Omental fat pad (tissue), 4 donors: ENCODE measurements around the gene RCAN2. TPM values are rescaled to one million over a fixed set of nuclear protein-coding genes. Genes with fewer than 3 reads are reported as not detected.
A peak's percentile ranks its signal among the peaks of the same experiment; 100 is the strongest.

Experiments
- ATAC-seq: fragments of 150-250 bp; one replicate; pipeline ENCODE4 v1.9.1; 2016; ENCODE audit warnings: mild to moderate bottlenecking, moderate library complexity; ENCODE audit not compliant: low FRiP score
- DNase-seq: peaks from one replicate; pipeline ENCODE4 v3.0.0-alpha.2; 2019; ENCODE audit warnings: low spot score
- CTCF ChIP-seq, 3 donors: fragments of 450-650 bp; IDR thresholded peaks; one replicate each; pipeline ENCODE4 v1.5.1; 2016 to 2017; ENCODE audit warnings: antibody characterized with exemption in 3 of 3, mild to moderate bottlenecking in 3 of 3, moderate library complexity in 2 of 3
- total RNA-seq, 4 donors: library from RNA; depleted of rRNA; stranded (reverse); fragments of >200 nt; gene quantifications; one replicate each; pipeline ENCODE4 v1.1.0, GENCODE V29; 2016

Gene RCAN2
- total RNA-seq, 4 donors from 2014 or later: 2.5 to 7.9 (median 3.7) TPM

GRCh38 chr6:46453741-46454316 lies 37.4 kb downstream of the RCAN2 start:
- TF ChIP-seq CTCF (IDR thresholded peaks at IDR 0.05): no peak
- ATAC-seq (no peak), DNase-seq (no peak)

- ATAC-seq: no peak
- no peak for DNase-seq
- no peak for TF ChIP-seq CTCF (IDR thresholded peaks at IDR 0.05)
Observed at GRCh38 chr6:46453216-46453615, 38.0 kb downstream of the RCAN2 start.

GRCh38 chr6:46452312-46452917 lies 38.8 kb downstream of the RCAN2 start:
- no peak for TF ChIP-seq CTCF (IDR thresholded peaks at IDR 0.05)
- no peak for ATAC-seq
- DNase-seq: no peak

GRCh38 chr6:46451343-46451742 lies 39.9 kb downstream of the RCAN2 start:
- no peak for ATAC-seq
- TF ChIP-seq CTCF (IDR thresholded peaks at IDR 0.05): no peak

GRCh38 chr6:46444772-46445454 lies 46.3 kb downstream of the RCAN2 start:
- TF ChIP-seq CTCF (IDR thresholded peaks at IDR 0.05): no peak
- ATAC-seq: peak; percentile 70

More at GRCh38 chr6:46451343-46451742, 39.9 kb downstream of the RCAN2 start:
- DNase-seq: no peak

GRCh38 chr6:46443623-46444022 lies 47.6 kb downstream of the RCAN2 start:
- no peak for TF ChIP-seq CTCF (IDR thresholded peaks at IDR 0.05)
- DNase-seq (no peak), ATAC-seq (no peak)

More at GRCh38 chr6:46444772-46445454, 46.3 kb downstream of the RCAN2 start:
- DNase-seq: no peak
